IMR-90 (cell line): ENCODE data around the gene PTPRK. TPM values are rescaled to one million over a fixed set of nuclear protein-coding genes. Genes with fewer than 3 reads are reported as not detected.

ENCODE experiments used
- ATAC-seq: fragments of 200-7000 bp; cut with Tn5 transposase; 2 replicates; pipeline ENCODE4 v1.9.1; 2020; ENCODE audit warnings: low read depth, mild to moderate bottlenecking, moderate library complexity
- BruUV-seq: library from RNA; stranded (reverse); fragments of 400-500 nt; replicated peaks from 2 replicates; lab custom pipeline; 2021; lab: Mats Ljungman, UMichigan
- CTCF ChIA-PET: fragments of 300-600 bp; formaldehyde crosslinking; extraction: SDS; loops from one replicate; lab custom pipeline; 2021; ENCODE audit warnings: antibody characterized with exemption; lab: Yijun Ruan, JAX
- POLR2A ChIA-PET: fragments of 300-600 bp; sonication (Branson Sonifier 250); formaldehyde crosslinking; loops from one replicate; lab custom pipeline; 2022; ENCODE audit warnings: antibody characterized with exemption; ENCODE audit not compliant: unreplicated experiment; lab: Charles Lee
- DNase-seq: peaks from one replicate; pipeline ENCODE4 v3.0.0; 2013
- H2AFZ ChIP-seq: replicated peaks from 2 replicates; pipeline ENCODE3; 2013; ENCODE audit warnings: low read length, mild to moderate bottlenecking; ENCODE audit not compliant: poor library complexity
- H2AK5ac ChIP-seq: 2 replicates; pipeline ENCODE4 v1.6.1; 2013; ENCODE audit warnings: low read depth, low read length, inconsistent platforms
- H2AK9ac ChIP-seq: replicated peaks from 2 replicates; pipeline ENCODE3; 2013; ENCODE audit warnings: mild to moderate bottlenecking, low read depth, low read length, moderate library complexity; ENCODE audit not compliant: poor library complexity
- H2BK120ac ChIP-seq: 2 replicates; pipeline ENCODE4 v1.6.1; 2013; ENCODE audit warnings: low read depth, low read length, inconsistent platforms
- H2BK15ac ChIP-seq: 3 replicates; pipeline ENCODE4 v1.6.1; 2013; ENCODE audit warnings: low read depth, low read length, inconsistent platforms
- H2BK20ac ChIP-seq: 2 replicates; pipeline ENCODE4 v1.6.1; 2013; ENCODE audit warnings: low read depth, mild to moderate bottlenecking, inconsistent platforms, low read length, moderate library complexity
- H2BK5ac ChIP-seq: 2 replicates; pipeline ENCODE4 v1.6.1; 2013; ENCODE audit warnings: mild to moderate bottlenecking, low read depth, low read length, inconsistent platforms; ENCODE audit not compliant: poor library complexity, severe bottlenecking
- H3K14ac ChIP-seq: replicated peaks from 2 replicates; pipeline ENCODE4 v1.6.1; 2013; ENCODE audit warnings: low read depth, low read length, inconsistent platforms
- H3K18ac ChIP-seq: 2 replicates; pipeline ENCODE4 v1.6.1; 2013; ENCODE audit warnings: low read depth, low read length, control low read depth
- H3K23ac ChIP-seq: 2 replicates; pipeline ENCODE4 v1.6.1; 2013; ENCODE audit warnings: low read depth, low read length, inconsistent platforms
- H3K27ac ChIP-seq: 2 replicates; pipeline ENCODE4 v1.5.1; 2013; ENCODE audit warnings: mild to moderate bottlenecking, control low read depth, low read length; ENCODE audit not compliant: insufficient read depth
- H3K27me3 ChIP-seq: 2 replicates; pipeline ENCODE4 v1.6.1; 2013; ENCODE audit warnings: low read length; ENCODE audit not compliant: control insufficient read depth, insufficient read depth
- H3K36me3 ChIP-seq: 2 replicates; pipeline ENCODE4 v1.6.1; 2013; ENCODE audit warnings: low read length, mixed read lengths; ENCODE audit not compliant: control insufficient read depth, insufficient read depth
- H3K4ac ChIP-seq: 2 replicates; pipeline ENCODE4 v1.6.1; 2013; ENCODE audit warnings: low read depth, low read length, inconsistent platforms
- H3K4me1 ChIP-seq: 2 replicates; pipeline ENCODE4 v1.6.1; 2013; ENCODE audit warnings: low read length, mixed read lengths; ENCODE audit not compliant: control insufficient read depth, insufficient read depth
- H3K4me2 ChIP-seq: 2 replicates; pipeline ENCODE4 v1.6.1; 2013; ENCODE audit warnings: low read depth, mild to moderate bottlenecking, control low read depth, low read length, moderate library complexity
- H3K4me3 ChIP-seq: 2 replicates; pipeline ENCODE4 v1.5.1; 2013; ENCODE audit warnings: low read depth, mild to moderate bottlenecking, control low read depth, low read length, moderate library complexity; ENCODE audit not compliant: insufficient read depth
- H3K56ac ChIP-seq: 2 replicates; pipeline ENCODE4 v1.6.1; 2013; ENCODE audit warnings: low read length, inconsistent platforms; ENCODE audit not compliant: insufficient read depth; ENCODE audit errors: extremely low read depth
- H3K79me1 ChIP-seq, 2 experiments: 2 replicates each; pipeline ENCODE4 v1.6.1; 2013; ENCODE audit warnings: low read length in 2 of 2, inconsistent platforms in 1 of 2, low read depth in 1 of 2
- H3K9ac ChIP-seq: 2 replicates; pipeline ENCODE4 v1.6.1; 2013; ENCODE audit warnings: low read depth, low read length, control low read depth
- H3K9me1 ChIP-seq: 2 replicates; pipeline ENCODE4 v1.6.1; 2013; ENCODE audit warnings: low read length, inconsistent platforms; ENCODE audit not compliant: insufficient read depth
- H3K9me3 ChIP-seq: 2 replicates; pipeline ENCODE4 v1.6.1; 2013; ENCODE audit warnings: low read length; ENCODE audit not compliant: control insufficient read depth, insufficient read depth
- H4K20me1 ChIP-seq: 2 replicates; pipeline ENCODE4 v1.6.1; 2013; ENCODE audit warnings: low read length, inconsistent platforms; ENCODE audit not compliant: insufficient read depth
- H4K5ac ChIP-seq: 2 replicates; pipeline ENCODE4 v1.6.1; 2013; ENCODE audit warnings: mild to moderate bottlenecking, low read depth, low read length, control low read depth
- H4K8ac ChIP-seq, 2 experiments: 2 replicates each; pipeline ENCODE4 v1.6.1; 2013; ENCODE audit warnings: low read depth in 2 of 2, low read length in 2 of 2, control low read depth in 1 of 2, inconsistent platforms in 1 of 2
- H4K91ac ChIP-seq: 2 replicates; pipeline ENCODE4 v1.6.1; 2013; ENCODE audit warnings: low read depth, low read length, inconsistent platforms; ENCODE audit not compliant: insufficient read depth
- CEBPB ChIP-seq: IDR thresholded peaks from 2 replicates; pipeline ENCODE4 v1.6.1; 2012; ENCODE audit warnings: low read depth, low read length, improper control_type of control experiment
- CHD1 ChIP-seq: IDR thresholded peaks from 2 replicates; pipeline ENCODE4 v1.6.1; 2012; ENCODE audit warnings: low read depth, low read length, improper control_type of control experiment
- ELK1 ChIP-seq: fragments of 150-350 bp; IDR thresholded peaks from 2 replicates; pipeline ENCODE4 v1.6.1; 2016; ENCODE audit warnings: low read depth, mild to moderate bottlenecking, low read length, moderate library complexity, borderline replicate concordance
- MAZ ChIP-seq: IDR thresholded peaks from 2 replicates; pipeline ENCODE4 v1.6.1; 2012; ENCODE audit warnings: low read depth, mild to moderate bottlenecking, low read length, improper control_type of control experiment, moderate library complexity, borderline replicate concordance
- RAD21 ChIP-seq: IDR thresholded peaks from 2 replicates; pipeline ENCODE4 v1.6.1; 2012; ENCODE audit warnings: low read length, improper control_type of control experiment
- RFX5 ChIP-seq: IDR thresholded peaks from 2 replicates; pipeline ENCODE4 v1.8.0; 2012; ENCODE audit warnings: low read depth, mild to moderate bottlenecking, low read length, moderate library complexity
- WGBS, 2 experiments: methylation state at CpG; one replicate each; pipeline versions ENCODE4 v1.1.5 to v1.1.7; 2013; ENCODE audit warnings: missing lambda C conversion rate in 2 of 2; ENCODE audit not compliant: insufficient read length in 1 of 2; ENCODE audit errors: extremely low coverage in 2 of 2; 5-methylcytosine and 5-hydroxymethylcytosine counted together
- dilution Hi-C: fragments of 300-500 bp; cut with HindIII; formaldehyde crosslinking; loops from one replicate; pipeline ENCODE4 v1.14.3; 2018; ENCODE audit warnings: low sequenced_read_pairs; ENCODE audit not compliant: unreplicated experiment
- in situ Hi-C: fragments of 300-500 bp; cut with MboI; formaldehyde crosslinking; loops from 3 replicates; pipeline ENCODE4 v1.14.3; 2019; ENCODE audit warnings: low sequenced_read_pairs, inconsistent platforms, mixed read lengths
- intact Hi-C: fragments of 100-400 bp; cut with micrococcal nuclease; formaldehyde crosslinking; loops from 2 replicates; pipeline ENCODE4 v1.10.0; 2022
- polyA plus RNA-seq, 3 experiments: library from polyadenylated mRNA; depleted of rRNA; stranded (reverse); fragments of >200 nt; gene quantifications; 2 replicates each; pipeline ENCODE4 v1.2.3, GENCODE V29; 2012; ENCODE audit warnings: low replicate concordance in 1 of 3
- total RNA-seq: library from RNA; depleted of rRNA; stranded (reverse); fragments of >200 nt; gene quantifications from 2 replicates; pipeline ENCODE4 v1.2.3, GENCODE V29; 2012
- TF ChIP-seq, protein P1 (sequence below): conservative IDR thresholded peaks from 2 replicates; pipeline ENCODE4 v1.5.1; 2012; ENCODE audit warnings: mild to moderate bottlenecking, low read depth, low read length, improper control_type of control experiment
- TF ChIP-seq, protein P2 (sequence below): fragments of 150-350 bp; IDR thresholded peaks from 2 replicates; pipeline ENCODE4 v1.6.1; 2017; ENCODE audit warnings: mild to moderate bottlenecking, antibody characterized with exemption, low read length, low read depth

PTPRK gene
- total and polyA plus RNA-seq, 2 of the 4 experiments (the other 2 are of a cell fraction), result 18.0 to 80.8 TPM

DNA sequence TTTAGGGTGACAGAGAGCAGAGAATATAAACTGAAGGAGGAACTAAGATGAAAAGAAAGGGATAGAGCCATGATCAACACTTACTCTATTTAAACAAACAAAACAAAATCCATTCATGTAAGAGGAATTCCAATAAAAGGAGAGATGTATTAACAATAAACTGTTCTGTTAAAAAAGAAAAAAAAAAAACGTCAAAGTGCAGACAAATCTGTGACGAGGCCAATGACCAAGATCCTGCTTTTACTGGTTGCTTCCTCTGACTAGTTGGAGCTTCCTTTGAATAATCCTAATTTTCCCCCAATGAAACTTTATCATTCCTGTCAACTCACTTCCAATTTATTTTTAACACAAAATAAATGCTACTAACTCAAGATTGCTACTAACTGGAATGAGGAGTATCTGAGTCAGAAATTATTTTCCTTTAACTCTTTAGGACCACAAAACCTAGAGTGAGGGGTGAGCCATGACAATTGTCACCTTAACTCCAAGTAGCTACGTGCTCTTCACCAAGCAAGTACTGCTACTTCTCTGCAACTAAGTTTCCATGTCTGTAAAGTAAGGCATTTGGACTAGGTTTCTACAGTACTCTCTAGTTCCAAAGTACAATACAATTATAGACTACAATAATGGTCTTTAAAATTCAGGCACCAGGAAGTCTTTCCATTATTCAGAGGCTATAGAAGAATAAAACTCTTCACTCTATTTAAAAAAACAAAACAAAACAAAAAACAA is 152.0 kb downstream of the PTPRK start:
- no CpG with 5 or more reads among the region's 3 CpGs for WGBS, 2 experiments
- H2AK9ac ChIP-seq, result no peak overlapping the region
- dilution Hi-C loops, result no loop called here
- H4K91ac ChIP-seq, result no peak overlapping the region
- H3K18ac ChIP-seq, result no peak overlapping the region
- ATAC-seq (no peak), DNase-seq (no peak)
- BruUV-seq, result no TSS peak
- H2BK20ac ChIP-seq, result no peak overlapping the region
- H3K23ac ChIP-seq, result peak overlapping the region; percentile 35; the same call in 1 of the 2 replicates
- H4K5ac ChIP-seq, result no peak overlapping the region
- no peak overlapping the region for H2BK5ac ChIP-seq
- peaks cover 3% of the 10 kb centered on the region; the same call in 1 of the 2 replicates for H3K9me1 ChIP-seq
- H4K8ac ChIP-seq, result no peak overlapping the region
- H2BK15ac ChIP-seq, result no peak overlapping the region; the same call in 2 of the 3 replicates
- in situ Hi-C loops, result no loop called here
- no peak overlapping the region for H3K4me2 ChIP-seq
- intact Hi-C loops, result no loop called here
- peaks cover 3% of the 10 kb centered on the region; the same call in 1 of the 2 replicates for H4K20me1 ChIP-seq
- no peaks in the 10 kb centered on the region for H3K36me3 ChIP-seq
- H3K56ac ChIP-seq, result no peak overlapping the region
- H3K4ac ChIP-seq, result no peak overlapping the region
- TF ChIP-seq CEBPB, result no peak
- TF ChIP-seq MAZ, result no peak
- no peak for TF ChIP-seq CHD1
- TF ChIP-seq RAD21, result no peak
- no peak for TF ChIP-seq ELK1
- no peak for TF ChIP-seq RFX5
- TF ChIP-seq, protein P1, sequence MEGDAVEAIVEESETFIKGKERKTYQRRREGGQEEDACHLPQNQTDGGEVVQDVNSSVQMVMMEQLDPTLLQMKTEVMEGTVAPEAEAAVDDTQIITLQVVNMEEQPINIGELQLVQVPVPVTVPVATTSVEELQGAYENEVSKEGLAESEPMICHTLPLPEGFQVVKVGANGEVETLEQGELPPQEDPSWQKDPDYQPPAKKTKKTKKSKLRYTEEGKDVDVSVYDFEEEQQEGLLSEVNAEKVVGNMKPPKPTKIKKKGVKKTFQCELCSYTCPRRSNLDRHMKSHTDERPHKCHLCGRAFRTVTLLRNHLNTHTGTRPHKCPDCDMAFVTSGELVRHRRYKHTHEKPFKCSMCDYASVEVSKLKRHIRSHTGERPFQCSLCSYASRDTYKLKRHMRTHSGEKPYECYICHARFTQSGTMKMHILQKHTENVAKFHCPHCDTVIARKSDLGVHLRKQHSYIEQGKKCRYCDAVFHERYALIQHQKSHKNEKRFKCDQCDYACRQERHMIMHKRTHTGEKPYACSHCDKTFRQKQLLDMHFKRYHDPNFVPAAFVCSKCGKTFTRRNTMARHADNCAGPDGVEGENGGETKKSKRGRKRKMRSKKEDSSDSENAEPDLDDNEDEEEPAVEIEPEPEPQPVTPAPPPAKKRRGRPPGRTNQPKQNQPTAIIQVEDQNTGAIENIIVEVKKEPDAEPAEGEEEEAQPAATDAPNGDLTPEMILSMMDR, result no peak
- TF ChIP-seq, protein P2, sequence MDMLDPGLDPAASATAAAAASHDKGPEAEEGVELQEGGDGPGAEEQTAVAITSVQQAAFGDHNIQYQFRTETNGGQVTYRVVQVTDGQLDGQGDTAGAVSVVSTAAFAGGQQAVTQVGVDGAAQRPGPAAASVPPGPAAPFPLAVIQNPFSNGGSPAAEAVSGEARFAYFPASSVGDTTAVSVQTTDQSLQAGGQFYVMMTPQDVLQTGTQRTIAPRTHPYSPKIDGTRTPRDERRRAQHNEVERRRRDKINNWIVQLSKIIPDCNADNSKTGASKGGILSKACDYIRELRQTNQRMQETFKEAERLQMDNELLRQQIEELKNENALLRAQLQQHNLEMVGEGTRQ, result no peak
- no peak overlapping the region for H3K9ac ChIP-seq
- peak overlapping the region; percentile 20; the same call in 1 of the 2 replicates for H3K14ac ChIP-seq
- no peak overlapping the region for H3K4me3 ChIP-seq
- no peaks in the 10 kb centered on the region; the same call in 1 of the 2 replicates for H3K4me1 ChIP-seq
- no peak overlapping the region for H2AK5ac ChIP-seq
- no peak overlapping the region for H2BK120ac ChIP-seq
- H3K9me3 ChIP-seq, result no peaks in the 10 kb centered on the region
- peaks cover 17 to 38% of the 10 kb centered on the region in 2 experiments for H3K79me1 ChIP-seq
- H3K27me3 ChIP-seq, result no peaks in the 10 kb centered on the region
- POLR2A ChIA-PET, result no interaction called here
- no peak overlapping the region for H3K27ac ChIP-seq
- H2AFZ ChIP-seq, result no peak overlapping the region
- CTCF ChIA-PET, result interaction anchor here (0.6 to 0.7 kb wide), 3 partner anchors 85 to 194 kb away, joined by 3 read pairs; no protein-coding TSS in a partner anchor
